ENCODE data around the gene NAA16.
"Not testable (repeated sequence)": the region's sequence is repeated elsewhere in the genome, so short reads cannot be mapped to it uniquely, and the experiment has no call there.

The NAA16 gene
- total RNA-seq = 31.7 to 95.3 (median 56.7) reads per million in 4 experiments

DNA sequence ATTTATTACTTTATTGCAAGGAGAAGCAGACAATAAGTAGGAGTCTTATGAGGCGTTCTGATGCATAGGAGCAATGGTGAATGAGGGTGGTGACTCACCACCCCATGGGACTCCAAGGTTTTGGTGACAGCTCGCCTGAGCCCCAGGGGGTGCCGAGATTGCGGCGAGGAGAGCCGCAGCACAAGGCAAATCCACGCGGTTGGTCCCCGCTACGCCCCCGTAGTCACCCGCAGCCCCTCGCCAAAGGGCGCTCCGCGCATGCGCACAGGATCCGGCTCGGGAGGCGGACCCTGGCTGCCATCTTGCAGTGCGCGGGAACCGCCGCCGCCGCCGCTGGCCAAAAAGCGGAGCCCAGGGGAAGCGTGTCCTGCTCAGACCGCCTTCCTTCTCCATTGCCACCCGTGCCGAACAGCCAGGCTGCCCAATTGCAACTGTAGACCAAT lies at the start of gene NAA16:
TSS of gene NAA16 (plus strand) at position 305 of the 443 bp plus-strand sequence. CDS start 262 bp downstream, outside the sequence.
- peak; percentile 94 for DNase-seq

- DNase-seq = peak; percentile 54
Measured at GRCh38 chr13:41263261-41263971, 47.7 kb upstream of the NAA16 start, which contains the start of gene MTRF1. MTRF1 (minus strand) TSS chr13:41263576; CDS start chr13:41260907, 2,669 bp downstream.

DNA sequence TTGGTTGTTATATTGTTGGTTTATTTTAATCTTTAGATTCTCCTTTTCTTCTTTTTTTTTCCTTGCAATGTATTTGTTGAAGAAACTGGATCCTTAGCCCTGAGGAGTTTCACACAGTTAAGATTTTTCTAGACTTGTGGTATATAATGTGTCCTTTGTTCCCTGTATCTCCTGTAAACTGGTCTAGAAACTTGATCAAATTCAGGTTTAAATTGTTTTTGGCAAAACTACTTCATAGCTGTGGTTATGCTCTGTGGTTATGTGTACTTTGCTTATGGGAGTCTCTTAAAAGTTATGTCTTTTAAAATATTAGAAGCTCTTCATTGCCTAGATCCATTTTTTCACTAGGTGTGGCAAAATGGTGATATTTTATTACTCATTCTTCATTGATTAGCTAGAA lies 44.0 kb upstream of the NAA16 start:
- no peak for DNase-seq

DNA sequence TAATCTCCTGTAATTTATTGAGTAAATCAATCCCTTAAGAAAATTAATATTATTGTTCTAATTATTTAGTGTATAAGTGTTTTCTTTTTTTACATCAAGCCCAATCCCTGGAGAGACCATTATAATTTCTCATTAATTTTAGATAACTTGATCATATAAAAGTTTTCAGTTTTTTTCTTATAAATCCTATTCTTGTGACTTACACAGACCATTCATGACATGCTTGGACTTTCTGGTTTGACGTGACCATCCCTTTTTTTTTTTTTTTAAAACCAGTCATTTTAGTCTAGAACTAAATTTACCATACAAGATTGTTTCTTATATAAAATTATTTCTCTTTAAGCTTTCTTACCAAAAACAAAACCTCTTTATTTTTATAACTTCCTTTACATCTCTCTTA lies 42.3 kb upstream of the NAA16 start:
- no peak for DNase-seq

- no peak for DNase-seq
Measured at GRCh38 chr13:41271456-41272285, 39.4 kb upstream of the NAA16 start.

GRCh38 chr13:41273831-41274441 lies 37.1 kb upstream of the NAA16 start:
- no peak for DNase-seq

- no peak for DNase-seq
Measured at GRCh38 chr13:41274881-41275280, 36.2 kb upstream of the NAA16 start.

GRCh38 chr13:41276824-41277223 lies 34.2 kb upstream of the NAA16 start:
- no peak for DNase-seq

DNA sequence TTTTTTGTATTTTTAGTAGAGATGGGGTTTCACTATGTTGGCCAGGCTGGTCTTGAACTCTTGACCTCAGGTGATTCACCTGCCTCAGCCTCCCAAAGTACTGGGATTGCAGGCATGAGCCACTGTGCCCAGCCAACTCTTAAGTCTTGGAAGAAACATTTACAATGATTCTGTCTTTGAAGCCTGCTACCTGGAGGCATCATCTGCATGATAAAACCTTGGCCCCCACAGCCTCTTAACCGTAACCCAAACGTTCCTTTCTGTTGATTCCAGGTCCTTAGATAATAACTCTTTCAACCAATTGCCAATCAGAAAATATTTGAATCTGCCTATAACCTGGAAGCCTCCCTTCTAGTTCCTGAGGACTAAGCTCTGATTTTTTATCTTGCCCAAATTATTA lies 31.9 kb upstream of the NAA16 start:
- DNase-seq = not testable (repeated sequence)

DNA sequence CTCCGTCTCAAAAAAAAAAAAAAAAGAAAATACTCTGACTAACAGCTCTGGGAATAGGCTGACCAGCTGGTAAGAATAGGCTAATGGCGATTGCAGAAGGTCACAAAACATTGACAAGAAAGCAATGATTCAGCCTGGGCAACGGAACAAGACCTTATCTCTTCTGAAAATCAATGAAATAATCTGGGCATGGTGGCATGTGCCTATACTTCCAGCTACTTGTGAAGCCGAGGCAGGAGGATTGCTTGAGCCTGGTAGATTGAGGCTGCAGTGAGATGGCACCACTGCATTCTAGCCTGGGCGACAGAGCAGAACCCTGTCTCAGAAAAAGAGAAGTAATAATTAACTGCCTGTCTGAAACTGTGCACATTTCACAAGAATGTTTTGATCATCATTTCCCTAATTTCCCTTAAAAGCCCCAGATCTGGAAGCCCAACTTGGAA lies 28.9 kb upstream of the NAA16 start:
- DNase-seq = no peak

DNA sequence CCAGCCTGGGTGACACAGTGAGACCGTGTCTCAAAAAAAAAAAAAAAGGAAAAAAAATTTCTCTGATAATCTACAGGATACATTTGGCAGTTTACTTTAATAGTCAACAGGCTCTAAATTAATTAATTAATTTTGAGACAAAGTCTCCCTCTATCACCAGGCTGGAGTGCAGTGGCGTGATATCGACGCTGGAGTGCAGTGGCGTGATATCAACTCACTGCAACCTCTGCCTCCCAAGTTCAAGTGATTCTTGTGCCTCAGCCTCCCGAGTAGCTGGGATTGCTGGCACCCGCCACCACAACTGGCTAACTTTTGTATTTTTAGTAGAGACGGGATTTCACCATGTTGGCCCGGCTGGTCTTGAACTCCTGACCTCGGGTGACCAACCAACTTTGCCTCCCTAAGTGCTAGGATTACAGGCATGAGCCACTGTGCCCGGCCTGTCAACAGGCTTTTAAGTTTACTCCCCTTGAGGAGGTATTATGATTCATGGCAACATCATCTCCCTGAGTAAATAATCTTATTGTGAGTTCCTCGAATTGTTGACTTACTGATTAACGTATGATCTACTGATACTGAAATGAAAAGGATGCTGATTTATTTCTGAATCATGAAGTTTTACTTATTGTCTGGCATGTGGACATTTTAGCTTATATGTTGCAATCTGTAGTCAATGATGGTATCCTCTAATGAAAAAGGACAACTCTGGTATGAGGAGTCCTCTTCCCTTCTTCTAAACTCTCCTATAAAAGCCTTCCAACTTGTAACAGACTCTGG lies 26.4 kb upstream of the NAA16 start:
- DNase-seq = no peak

DNA sequence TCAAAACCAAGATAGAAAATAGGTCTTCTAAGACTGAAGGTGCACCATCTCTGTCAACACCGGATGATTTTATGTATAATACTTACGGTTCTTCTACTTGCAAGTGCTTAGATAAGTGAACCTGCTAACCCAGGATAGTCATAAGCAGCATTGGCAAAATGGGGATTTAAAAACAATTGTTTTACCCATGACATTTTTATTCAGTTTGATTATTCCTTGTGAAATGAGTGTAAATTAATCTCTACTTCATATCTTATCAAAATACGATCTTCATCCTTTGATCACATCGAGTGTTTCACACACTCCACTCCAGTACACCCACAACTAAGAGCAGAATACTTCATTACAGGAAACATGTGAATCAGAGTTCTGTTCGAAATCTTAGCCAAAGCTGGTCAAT lies 24.7 kb upstream of the NAA16 start:
- DNase-seq = no peak

DNA sequence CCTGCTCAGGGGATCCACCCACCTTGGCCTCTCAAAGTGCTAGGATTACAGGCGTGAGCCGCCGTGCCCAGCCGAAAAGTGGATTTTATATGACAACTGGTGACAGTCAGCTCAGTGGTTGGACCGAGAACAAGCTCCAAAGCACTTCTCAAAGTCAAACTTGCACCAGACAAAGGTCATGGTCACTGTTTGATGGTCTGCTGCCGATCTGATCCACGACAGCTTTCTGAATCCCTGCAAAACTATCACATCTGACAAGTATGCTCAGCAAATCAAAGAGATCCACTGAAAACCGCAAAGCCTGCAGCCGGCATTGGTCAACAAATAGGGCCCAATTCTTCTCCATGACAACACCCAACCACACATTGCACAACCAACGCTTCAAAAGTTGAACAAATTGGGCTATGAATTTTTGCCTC lies 21.6 kb upstream of the NAA16 start:
- DNase-seq = no peak

- DNase-seq = no peak
Measured at GRCh38 chr13:41291246-41291645, 19.8 kb upstream of the NAA16 start.

GRCh38 chr13:41293272-41293671 lies 17.8 kb upstream of the NAA16 start:
- DNase-seq = no peak

DNA sequence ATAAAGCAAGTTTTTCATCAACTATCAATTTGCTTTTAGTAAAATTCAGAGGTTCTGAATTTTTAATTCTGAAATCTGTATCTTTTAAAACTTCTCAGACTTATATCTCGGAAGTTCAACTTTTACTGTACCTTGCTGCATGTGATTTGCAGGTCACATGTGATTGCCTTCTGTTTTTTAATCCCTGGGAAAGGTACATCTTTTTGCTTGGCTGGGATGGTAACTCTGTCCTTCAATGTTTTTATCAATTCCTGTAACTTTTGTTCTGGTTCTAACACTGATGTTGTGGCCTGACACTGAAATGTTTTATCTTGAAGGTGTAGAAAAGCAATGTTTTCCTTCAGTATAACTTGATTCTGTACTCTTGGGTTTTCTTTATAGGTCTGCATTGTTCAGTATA lies 16.2 kb upstream of the NAA16 start:
- DNase-seq = no peak

DNA sequence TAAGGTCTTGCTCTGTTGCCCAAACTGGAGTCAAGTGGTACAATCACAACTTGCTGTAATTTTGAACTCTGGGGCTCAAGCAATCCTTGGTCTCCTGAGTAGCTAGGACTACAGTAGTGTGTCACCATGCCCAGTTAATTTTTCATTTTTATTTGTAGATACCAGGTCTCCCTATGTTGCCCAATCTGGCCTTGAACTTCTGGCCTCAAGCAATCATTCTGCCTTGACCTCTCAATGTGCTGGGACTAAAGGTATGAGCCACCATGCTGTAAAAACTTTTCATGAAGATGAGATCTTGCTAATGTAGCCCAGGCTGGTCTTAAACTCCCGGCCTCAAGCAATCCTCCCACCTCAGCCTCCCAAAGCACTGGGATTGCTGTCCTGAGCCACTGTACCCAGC lies 15.1 kb upstream of the NAA16 start:
- DNase-seq = no peak

- DNase-seq = no peak
Measured at GRCh38 chr13:41296879-41297646, 14.0 kb upstream of the NAA16 start.

- no peak for DNase-seq
Measured at GRCh38 chr13:41299316-41300094, 11.6 kb upstream of the NAA16 start.

DNA sequence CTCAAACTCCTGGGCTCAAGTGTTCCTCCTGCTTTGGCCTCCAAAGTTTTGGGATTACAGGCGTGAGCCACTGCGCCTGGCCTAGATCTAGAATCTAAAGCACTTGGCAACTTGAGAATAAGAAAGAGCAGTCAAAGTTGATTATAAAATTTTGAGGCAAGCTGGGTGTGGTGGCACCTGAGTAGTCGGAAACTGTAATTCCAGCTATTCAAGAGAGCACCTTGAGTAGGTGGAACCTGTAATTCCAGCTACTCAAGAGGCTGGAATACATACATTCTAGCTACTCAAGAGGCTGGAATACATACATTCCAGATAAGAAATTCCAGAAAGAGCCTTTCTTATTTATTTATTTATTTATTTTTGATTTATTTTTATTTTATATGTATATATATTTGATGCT lies 8.3 kb upstream of the NAA16 start:
- no peak for DNase-seq

DNA sequence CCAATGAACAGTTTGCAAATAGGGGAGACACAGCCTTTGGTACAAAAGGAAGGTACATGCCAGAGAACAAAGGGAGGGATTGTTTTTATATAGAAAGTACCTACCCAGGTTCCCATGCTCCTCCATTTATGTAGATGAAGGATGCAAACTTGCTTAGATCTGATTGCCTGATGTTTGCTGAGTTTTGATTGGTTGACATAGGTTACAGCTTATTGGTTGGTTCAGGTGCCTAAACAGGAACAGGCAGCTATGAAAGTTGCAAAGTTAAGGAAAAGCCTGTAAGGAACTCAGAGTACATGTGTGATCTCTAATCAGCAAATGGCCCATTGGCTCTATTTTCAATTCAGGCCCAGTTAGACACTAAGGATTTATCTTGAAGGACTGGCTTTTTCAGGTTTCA lies 6.5 kb upstream of the NAA16 start:
- no peak for DNase-seq
